Smooth muscle cell of the brain vasculature (primary cell): ENCODE data around the gene KCNK7.
A peak's percentile ranks its signal among the peaks of the same experiment; 100 is the strongest.
"Not testable (repeated sequence)": the region's sequence is repeated elsewhere in the genome, so short reads cannot be mapped to it uniquely, and the experiment has no call there.

Experiments used
- DNase-seq: peaks from one replicate; pipeline ENCODE4 v3.0.0-alpha.2; 2012; ENCODE audit warnings: low read depth, low spot score

Gene KCNK7

GRCh38 chr11:65595543-65596281 is at the start of gene KCNK7:
Gene KCNK7 (minus strand): TSS chr11:65595800. CDS start chr11:65595772, 28 bp downstream.
- no peak for DNase-seq

- DNase-seq = no peak
Measured at GRCh38 chr11:65644837-65645236, 49.2 kb upstream of the KCNK7 start.

GRCh38 chr11:65643971-65644370 is 48.4 kb upstream of the KCNK7 start:
- no peak for DNase-seq

- DNase-seq = no peak
Measured at GRCh38 chr11:65642014-65642671, 46.5 kb upstream of the KCNK7 start.

- DNase-seq = no peak
Measured at GRCh38 chr11:65641297-65642013, 45.9 kb upstream of the KCNK7 start.

- no peak for DNase-seq
Measured at GRCh38 chr11:65640483-65641296, 45.1 kb upstream of the KCNK7 start.

- DNase-seq = no peak
Measured at GRCh38 chr11:65639623-65640482, 44.3 kb upstream of the KCNK7 start.

GRCh38 chr11:65639228-65639597 is 43.6 kb upstream of the KCNK7 start:
- DNase-seq = not testable (repeated sequence)

GRCh38 chr11:65637794-65638419 is 42.3 kb upstream of the KCNK7 start, which contains the start of gene SIPA1:
Gene SIPA1 (plus strand): TSS chr11:65638101. CDS start chr11:65640922, 2,821 bp downstream.
- peak; percentile 75 for DNase-seq

GRCh38 chr11:65637032-65637557 is 41.5 kb upstream of the KCNK7 start:
- DNase-seq = no peak

GRCh38 chr11:65636108-65637031 is 40.8 kb upstream of the KCNK7 start:
- DNase-seq = no peak

- no peak for DNase-seq
Measured at GRCh38 chr11:65634905-65635731, 39.5 kb upstream of the KCNK7 start.

GRCh38 chr11:65634440-65634839 is 38.8 kb upstream of the KCNK7 start:
- no peak for DNase-seq

- no peak for DNase-seq
Measured at GRCh38 chr11:65634109-65634436, 38.5 kb upstream of the KCNK7 start.

GRCh38 chr11:65633390-65634108 is 37.9 kb upstream of the KCNK7 start:
- DNase-seq = no peak

- DNase-seq = no peak
Measured at GRCh38 chr11:65630215-65630614, 34.6 kb upstream of the KCNK7 start.

GRCh38 chr11:65629579-65629978 is 34.0 kb upstream of the KCNK7 start:
- no peak for DNase-seq
